Thoracic aorta (tissue), 2 donors: Measurements from ENCODE around the gene RPL26. TPM values are rescaled to one million over a fixed set of nuclear protein-coding genes. Genes with fewer than 3 reads are reported as not detected.

Experiments
- ATAC-seq: fragments of 150-250 bp; one replicate; pipeline ENCODE4 v1.8.0; 2017; ENCODE audit warnings: low read depth; ENCODE audit not compliant: insufficient number of reproducible peaks, low FRiP score
- DNase-seq: peaks from one replicate; pipeline ENCODE4 v3.0.0-alpha.2; 2020; ENCODE audit warnings: low spot score
- H3K27ac ChIP-seq, 2 donors: fragments of 200-600 bp; sonication (generic); 1 replicate in 1 of 2; 2 replicates in 1 of 2; pipeline ENCODE4 v1.5.1; 2016; ENCODE audit warnings: mild to moderate bottlenecking in 2 of 2, moderate library complexity in 2 of 2
- H3K27me3 ChIP-seq: fragments of 200-600 bp; sonication (generic); replicated peaks from 2 replicates; pipeline ENCODE4 v1.6.0; 2016; ENCODE audit warnings: mild to moderate bottlenecking; ENCODE audit not compliant: insufficient read depth
- H3K36me3 ChIP-seq: fragments of 200-600 bp; sonication (generic); one replicate; pipeline ENCODE4 v1.5.1; 2016
- H3K4me1 ChIP-seq, 2 donors: fragments of 200-600 bp; sonication (generic); 1 replicate in 1 of 2; 2 replicates in 1 of 2; pipeline versions ENCODE4 v1.5.1 to v1.6.0; 2016; ENCODE audit warnings: low read depth in 2 of 2, mild to moderate bottlenecking in 1 of 2; ENCODE audit not compliant: control insufficient read depth in 1 of 2
- H3K4me3 ChIP-seq: fragments of 200-600 bp; sonication (generic); 2 replicates; pipeline ENCODE4 v1.5.1; 2016; ENCODE audit warnings: mild to moderate bottlenecking
- H3K9me3 ChIP-seq: fragments of 200-600 bp; sonication (generic); 2 replicates; pipeline ENCODE4 v1.5.1; 2016
- total RNA-seq, 2 donors: library from RNA; depleted of rRNA; stranded (reverse); fragments of >200 nt; gene quantifications; one replicate each; pipeline versions ENCODE4 v1.1.0 to v1.2.3, GENCODE V29; 2016
- TF ChIP-seq, protein P1 (sequence below): fragments of 200-600 bp; sonication (generic); IDR thresholded peaks from one replicate; pipeline ENCODE4 v1.5.1; 2019; ENCODE audit warnings: antibody characterized with exemption

RPL26 gene
- total RNA-seq, 2 donors from 2014 or later: 1,235 to 1,884 TPM

DNA sequence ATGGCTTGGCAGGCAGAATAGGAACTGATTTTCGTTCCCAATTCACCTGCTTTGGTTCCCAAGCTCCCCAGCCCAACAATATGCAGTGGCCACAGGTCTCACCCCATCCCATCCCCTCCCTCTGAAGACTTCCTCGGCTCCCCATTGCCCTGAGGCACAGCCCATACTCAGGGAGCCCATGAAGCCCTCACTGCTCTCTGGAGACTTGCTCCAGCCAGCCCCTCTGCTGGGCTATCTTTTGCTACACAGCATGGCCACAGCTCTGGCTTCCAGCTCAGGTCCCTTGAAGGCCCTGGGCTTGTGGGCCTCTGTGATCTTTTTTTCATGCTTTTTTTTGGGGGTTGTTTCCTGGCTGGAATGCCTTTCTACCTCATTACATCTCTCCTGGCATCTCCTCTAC, 23.2 kb upstream of the RPL26 start:
- Histone ChIP-seq H3K27ac (no peak overlapping the region), H3K4me3 (no peak overlapping the region), H3K36me3 (no peaks in the 10 kb centered on the region), H3K27me3 (no peaks in the 10 kb centered on the region), H3K4me1 (peaks cover 4 to 5% of the 10 kb centered on the region in 2 donors), H3K9me3 (no peaks in the 10 kb centered on the region)
- TF ChIP-seq, protein P1, sequence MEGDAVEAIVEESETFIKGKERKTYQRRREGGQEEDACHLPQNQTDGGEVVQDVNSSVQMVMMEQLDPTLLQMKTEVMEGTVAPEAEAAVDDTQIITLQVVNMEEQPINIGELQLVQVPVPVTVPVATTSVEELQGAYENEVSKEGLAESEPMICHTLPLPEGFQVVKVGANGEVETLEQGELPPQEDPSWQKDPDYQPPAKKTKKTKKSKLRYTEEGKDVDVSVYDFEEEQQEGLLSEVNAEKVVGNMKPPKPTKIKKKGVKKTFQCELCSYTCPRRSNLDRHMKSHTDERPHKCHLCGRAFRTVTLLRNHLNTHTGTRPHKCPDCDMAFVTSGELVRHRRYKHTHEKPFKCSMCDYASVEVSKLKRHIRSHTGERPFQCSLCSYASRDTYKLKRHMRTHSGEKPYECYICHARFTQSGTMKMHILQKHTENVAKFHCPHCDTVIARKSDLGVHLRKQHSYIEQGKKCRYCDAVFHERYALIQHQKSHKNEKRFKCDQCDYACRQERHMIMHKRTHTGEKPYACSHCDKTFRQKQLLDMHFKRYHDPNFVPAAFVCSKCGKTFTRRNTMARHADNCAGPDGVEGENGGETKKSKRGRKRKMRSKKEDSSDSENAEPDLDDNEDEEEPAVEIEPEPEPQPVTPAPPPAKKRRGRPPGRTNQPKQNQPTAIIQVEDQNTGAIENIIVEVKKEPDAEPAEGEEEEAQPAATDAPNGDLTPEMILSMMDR: no peak
- no peak for DNase-seq
- no peak for ATAC-seq

DNA sequence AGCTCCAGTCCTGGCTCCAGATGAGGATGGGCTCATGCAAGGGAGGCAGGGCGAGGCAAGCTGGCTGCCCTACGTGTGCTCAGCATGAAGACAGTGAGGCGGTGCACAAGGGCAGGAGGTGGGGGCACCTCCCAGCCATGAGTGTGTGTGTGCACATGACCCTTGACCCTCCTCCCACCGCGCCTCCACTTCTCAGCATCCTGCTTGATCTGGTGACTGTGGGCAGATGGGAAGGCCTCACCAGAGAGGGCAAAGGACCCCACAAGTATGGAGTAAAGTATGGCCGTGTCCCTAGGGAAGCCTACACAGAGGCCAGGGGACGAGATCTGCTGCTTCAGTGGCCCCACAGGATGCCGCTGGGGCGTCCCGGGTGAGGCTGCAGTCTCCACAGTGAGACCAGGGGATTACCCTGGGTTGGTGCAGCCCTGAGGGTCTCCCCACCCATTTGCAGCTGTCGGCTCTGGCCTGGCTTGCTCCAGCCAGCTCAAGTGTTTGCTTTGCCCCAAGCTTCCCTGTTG, 22.6 kb upstream of the RPL26 start:
- DNase-seq: no peak
- no peaks in the 10 kb centered on the region for H3K36me3 ChIP-seq
- H3K4me1 ChIP-seq: peaks cover 2 to 5% of the 10 kb centered on the region in 2 donors
- H3K9me3 ChIP-seq: no peaks in the 10 kb centered on the region
- H3K27me3 ChIP-seq: no peaks in the 10 kb centered on the region
- H3K27ac ChIP-seq: no peak overlapping the region
- H3K4me3 ChIP-seq: no peak overlapping the region
- TF ChIP-seq, protein P1: no peak
- no peak for ATAC-seq

DNA sequence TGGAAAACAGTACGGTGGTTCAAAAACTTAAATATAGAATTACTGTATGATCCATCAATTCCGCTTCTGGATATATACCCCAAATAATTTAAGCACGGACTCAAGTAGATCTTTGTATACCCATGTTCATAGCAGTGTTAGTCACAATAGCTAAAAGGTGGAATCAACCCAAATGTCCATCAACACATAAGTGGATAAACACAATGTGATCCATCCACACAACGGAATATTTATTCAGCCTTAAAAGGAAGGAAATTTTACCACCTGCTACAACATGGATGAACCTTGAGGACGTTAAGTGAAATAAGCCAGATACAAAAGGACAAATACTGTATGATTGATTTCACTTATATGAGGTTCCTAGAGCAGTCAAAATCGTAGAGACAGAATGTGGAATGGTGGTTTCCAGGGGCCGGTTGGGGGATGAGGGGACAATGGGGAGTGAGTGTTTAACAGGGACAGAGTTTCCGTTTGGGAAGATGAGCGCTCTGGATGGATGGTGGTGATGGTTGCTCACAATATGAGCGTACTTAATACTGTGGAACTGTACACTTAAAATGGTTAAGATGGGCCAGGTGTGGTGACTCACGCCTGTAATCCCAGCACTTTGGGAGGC, 20.0 kb upstream of the RPL26 start:
- no peaks in the 10 kb centered on the region for H3K27me3 ChIP-seq

DNA sequence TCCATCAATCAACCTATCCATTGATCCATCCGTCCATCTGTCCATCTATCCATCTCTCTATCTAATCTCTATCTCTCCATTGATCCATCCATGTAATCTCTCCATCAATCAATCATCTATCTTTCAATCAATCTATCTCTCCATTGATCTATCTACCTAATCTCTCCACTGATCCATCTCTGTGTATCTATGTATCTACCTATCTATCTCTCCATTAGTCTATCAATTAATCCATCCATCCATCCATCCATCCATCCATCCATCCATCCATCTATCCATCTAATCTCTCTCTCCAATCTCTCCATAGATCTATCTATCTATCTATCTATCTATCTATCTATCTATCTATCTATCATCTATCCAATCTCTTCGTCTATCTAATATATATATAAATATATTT, 18.1 kb upstream of the RPL26 start:
- Histone ChIP-seq H3K4me1 (no peaks in the 10 kb centered on the region), H3K27ac (no peak overlapping the region), H3K36me3 (no peaks in the 10 kb centered on the region), H3K4me3 (no peak overlapping the region), H3K27me3 (no peaks in the 10 kb centered on the region), H3K9me3 (no peaks in the 10 kb centered on the region)
- DNase-seq (no peak), ATAC-seq (no peak)
- TF ChIP-seq, protein P1: no peak

More for the DNA sequence above, 20.0 kb upstream of the RPL26 start:
- ATAC-seq (no peak), DNase-seq (no peak)
- H3K9me3 ChIP-seq: no peaks in the 10 kb centered on the region
- H3K27ac ChIP-seq: no peak overlapping the region
- no peaks in the 10 kb centered on the region for H3K4me1 ChIP-seq
- no peak overlapping the region for H3K4me3 ChIP-seq
- TF ChIP-seq, protein P1: no peak
- no peaks in the 10 kb centered on the region for H3K36me3 ChIP-seq

DNA sequence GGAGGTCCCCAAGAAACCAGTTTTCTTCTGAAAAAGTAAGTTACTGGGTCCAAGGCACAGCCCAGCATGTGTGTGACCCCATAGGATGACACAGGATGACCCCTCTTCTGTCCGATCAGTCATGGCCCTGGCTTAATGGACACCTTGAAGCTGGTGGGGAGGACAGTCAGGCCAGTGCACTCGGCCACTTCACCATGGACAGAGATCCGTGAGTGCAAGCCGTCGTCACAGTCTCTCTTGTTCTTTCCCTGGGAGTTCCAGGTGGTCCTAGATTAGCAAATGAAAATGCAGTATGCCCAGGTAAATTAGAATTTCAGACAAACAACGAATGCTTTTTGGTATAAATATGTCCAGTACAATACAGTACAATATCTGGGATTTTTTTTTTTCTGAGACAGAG, 16.0 kb upstream of the RPL26 start:
- DNase-seq (no peak), ATAC-seq (no peak)
- Histone ChIP-seq H3K4me3 (no peak overlapping the region), H3K36me3 (no peaks in the 10 kb centered on the region), H3K27me3 (no peaks in the 10 kb centered on the region), H3K27ac (no peak overlapping the region), H3K4me1 (no peaks in the 10 kb centered on the region), H3K9me3 (no peaks in the 10 kb centered on the region)
- TF ChIP-seq, protein P1: no peak
